GDM1 (cell line): ENCODE results near the gene ABLIM3.

Source experiments
- DNase-seq: peaks from one replicate; lab custom pipeline; 2025; lab: John Stamatoyannopoulos, UW

Gene ABLIM3

GRCh38 chr5:149141224-149141956 lies at the start of gene ABLIM3:
ABLIM3 (plus strand) TSS chr5:149141493; CDS start chr5:149142096, 603 bp downstream.
- DNase-seq, result peak; percentile 40

DNA sequence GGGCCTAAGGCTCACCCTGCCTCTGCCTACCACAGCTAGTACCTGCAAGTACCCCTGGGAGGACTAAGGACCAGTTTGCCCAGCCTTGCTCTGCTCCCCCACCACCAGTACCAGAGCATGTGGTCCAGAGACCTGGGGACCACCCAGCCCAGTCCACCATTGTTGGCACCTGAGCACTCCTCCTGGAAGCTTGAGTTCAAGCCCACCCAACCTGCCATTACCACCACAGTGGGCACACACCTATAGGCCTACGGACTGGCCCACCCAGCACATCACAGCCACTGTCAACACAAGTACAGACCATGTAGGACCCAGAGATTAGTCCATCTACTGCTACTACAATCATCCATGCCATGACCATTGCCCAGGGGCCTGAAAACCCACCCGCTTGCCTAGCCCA lies 47.7 kb upstream of the ABLIM3 start:
- DNase-seq, result no peak

GRCh38 chr5:149094996-149095395 lies 46.3 kb upstream of the ABLIM3 start:
- DNase-seq, result no peak

DNA sequence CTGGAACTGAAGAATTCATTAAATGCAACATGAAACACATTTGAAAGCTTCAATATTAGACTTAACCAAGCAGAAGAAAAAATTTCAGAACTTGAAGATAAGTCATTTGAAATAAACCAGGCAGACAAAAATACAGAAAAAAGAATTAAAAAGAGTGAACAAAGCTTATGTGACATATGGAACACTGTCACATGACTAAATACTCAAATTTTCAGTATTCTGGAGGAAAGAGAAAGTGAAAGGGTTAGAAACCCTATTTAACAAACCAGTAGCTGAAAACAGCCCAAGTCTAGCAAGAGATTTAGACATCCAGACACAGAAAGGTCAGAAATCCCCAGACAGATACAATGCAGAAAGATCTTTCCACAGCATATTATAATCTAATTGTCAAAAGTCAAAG lies 41.4 kb upstream of the ABLIM3 start:
- DNase-seq, result no peak

GRCh38 chr5:149100331-149100730 lies 41.0 kb upstream of the ABLIM3 start:
- no peak for DNase-seq

DNA sequence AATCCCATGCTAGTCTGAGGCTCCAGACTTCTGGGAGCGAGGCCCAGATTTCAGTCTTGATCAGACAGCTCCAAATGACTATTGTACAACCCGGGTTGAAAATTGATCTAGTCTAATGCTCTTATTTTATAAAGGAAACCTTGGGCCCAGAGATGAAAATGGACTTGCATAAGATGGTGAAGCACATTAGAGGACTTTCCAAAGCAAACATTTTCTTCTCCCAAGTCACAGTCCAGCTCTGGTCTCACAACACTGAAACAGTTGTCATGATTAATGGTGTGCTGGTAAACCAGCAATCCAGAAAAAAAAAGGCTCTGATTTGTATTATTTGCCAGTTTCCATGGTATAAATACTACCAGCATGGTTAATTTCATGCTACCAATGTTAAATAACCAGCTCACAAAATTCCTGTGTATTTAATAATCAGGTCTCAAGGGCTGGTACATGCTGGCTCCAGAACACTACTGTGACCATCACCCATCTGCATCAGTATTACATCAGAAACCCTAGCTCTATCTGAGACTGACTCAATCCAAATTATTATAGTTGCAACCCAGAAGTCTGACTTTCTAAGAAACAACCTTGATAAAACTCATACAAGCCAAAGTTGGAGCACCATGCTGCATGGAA lies 32.5 kb upstream of the ABLIM3 start:
- DNase-seq, result no peak

DNA sequence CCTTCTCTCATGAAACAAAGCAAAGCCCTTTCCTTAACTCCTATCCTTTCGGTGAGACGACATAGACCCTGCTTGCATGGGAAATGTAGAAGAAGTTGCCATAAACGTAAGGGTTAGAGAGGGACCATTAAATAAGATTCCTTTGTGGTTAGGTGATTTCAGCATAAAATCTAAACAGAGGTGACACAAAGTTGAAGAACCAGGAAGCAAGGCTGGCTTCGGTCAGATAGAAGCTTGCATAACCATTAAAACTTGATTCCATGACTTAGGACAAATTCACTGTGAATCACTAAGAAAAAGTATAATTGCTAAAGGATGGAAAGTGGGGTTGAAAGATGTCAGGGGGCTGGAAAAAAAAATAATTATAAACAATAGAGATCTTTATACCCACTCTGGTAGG lies 30.9 kb upstream of the ABLIM3 start:
- DNase-seq, result no peak

DNA sequence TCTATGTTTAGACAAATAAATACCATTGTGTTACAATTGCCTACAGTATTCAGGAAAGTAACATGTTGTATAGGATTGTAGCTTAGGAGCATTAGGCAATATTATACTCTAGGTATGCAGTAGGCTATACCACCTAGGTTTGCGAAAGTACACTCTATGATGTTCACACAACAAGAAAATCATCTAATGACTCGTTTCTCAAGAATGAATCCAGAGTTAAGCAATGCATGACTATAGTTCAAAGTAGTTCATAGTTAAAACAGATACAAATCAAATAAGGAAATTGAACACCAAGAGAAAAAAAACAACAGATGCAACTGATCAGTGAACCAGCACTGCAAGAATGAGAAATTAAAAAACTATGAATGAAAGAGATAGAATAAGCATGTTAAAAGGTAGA lies 27.6 kb upstream of the ABLIM3 start:
- no peak for DNase-seq

GRCh38 chr5:149114403-149115312 lies 26.6 kb upstream of the ABLIM3 start:
- DNase-seq, result peak; percentile 85

DNA sequence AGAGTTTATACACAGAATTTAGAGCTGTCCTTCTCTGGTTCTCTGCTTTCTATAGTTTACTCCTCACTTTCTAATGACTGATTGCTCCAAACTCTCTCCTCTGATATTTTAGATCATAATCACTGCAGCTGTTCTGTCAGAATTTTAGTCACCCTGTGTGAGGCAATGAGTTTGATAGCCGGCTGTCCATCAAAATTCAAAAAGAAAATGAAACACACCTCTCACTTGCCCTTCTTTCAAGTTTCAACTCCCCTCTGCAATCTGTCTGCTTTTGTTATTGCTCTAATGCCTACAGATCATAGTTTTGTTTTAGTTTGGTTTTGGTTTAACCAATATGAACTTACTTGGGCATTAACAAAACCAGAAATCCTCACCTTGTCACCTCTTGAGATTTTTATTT lies 23.3 kb upstream of the ABLIM3 start:
- DNase-seq, result no peak

GRCh38 chr5:149118463-149118862 lies 22.8 kb upstream of the ABLIM3 start:
- no peak for DNase-seq

DNA sequence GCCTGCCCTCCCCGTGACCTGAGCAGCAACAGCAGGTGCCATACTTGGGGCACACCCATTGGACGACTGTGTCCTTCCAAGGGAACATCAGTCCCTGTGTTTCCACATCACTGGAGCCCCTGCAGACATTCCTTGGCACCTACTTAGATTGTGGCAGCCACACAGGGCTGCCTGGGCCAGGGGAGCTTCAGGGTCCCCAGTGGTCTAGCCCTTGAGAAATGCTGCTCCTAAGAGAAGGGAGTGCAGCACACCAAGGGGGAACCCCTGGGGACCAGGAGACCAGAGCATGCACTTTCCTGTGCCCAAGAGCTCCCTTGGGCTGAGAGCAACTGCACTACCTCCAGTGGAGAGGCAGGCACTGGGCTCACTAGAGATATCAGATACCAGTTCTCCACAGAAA lies 20.1 kb upstream of the ABLIM3 start:
- no peak for DNase-seq

DNA sequence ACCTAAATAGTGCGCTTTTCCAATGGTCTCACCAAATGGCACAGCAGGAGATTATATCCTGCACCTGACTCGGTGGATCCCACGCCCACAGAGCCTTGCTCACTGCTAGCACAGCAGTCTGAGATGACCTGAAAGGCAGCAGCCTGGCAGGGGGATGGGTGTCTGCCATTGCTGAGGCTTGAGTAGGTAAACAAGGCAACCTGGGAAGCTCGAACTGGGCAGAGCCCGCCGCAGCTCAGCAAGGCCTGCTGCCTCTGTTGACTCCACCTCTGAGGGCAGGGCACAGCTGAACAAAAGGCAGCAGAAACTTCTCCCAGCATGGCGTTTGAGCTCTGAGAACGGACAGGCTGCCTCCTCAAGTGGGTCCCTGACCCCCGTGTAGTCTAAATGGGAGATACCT lies 18.1 kb upstream of the ABLIM3 start:
- DNase-seq, result no peak

DNA sequence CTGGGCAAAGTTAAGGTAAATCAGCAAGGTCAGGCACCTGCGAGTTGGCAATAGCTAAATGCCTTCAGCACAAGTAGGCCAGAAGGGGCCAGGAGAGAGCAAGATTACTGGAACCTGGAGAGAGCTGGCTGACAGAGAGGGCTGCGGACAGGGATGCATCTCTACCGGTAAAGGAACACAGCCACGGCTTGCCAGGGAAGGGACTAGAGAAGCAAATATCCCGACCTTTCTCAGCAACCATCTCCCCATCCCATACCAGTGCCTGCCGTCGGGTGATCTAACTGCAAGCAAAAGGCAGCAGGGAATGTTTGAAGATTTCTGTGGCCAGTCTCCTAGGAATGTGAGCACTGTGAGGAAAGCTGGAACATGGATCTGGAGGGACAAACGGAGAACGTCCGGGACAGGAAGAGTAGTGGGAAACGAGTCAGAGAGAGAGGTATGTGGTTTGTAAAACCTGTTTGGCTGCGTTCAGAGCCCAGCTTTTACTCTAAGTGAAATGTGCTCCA lies 15.9 kb upstream of the ABLIM3 start:
- DNase-seq, result no peak

GRCh38 chr5:149126906-149127305 lies 14.4 kb upstream of the ABLIM3 start:
- DNase-seq, result no peak

- DNase-seq, result no peak
Measured at GRCh38 chr5:149127394-149127955, 13.8 kb upstream of the ABLIM3 start.

GRCh38 chr5:149128023-149128875 lies 13.0 kb upstream of the ABLIM3 start:
- peak; percentile 24 for DNase-seq

- no peak for DNase-seq
Measured at GRCh38 chr5:149129181-149129580, 12.1 kb upstream of the ABLIM3 start.

DNA sequence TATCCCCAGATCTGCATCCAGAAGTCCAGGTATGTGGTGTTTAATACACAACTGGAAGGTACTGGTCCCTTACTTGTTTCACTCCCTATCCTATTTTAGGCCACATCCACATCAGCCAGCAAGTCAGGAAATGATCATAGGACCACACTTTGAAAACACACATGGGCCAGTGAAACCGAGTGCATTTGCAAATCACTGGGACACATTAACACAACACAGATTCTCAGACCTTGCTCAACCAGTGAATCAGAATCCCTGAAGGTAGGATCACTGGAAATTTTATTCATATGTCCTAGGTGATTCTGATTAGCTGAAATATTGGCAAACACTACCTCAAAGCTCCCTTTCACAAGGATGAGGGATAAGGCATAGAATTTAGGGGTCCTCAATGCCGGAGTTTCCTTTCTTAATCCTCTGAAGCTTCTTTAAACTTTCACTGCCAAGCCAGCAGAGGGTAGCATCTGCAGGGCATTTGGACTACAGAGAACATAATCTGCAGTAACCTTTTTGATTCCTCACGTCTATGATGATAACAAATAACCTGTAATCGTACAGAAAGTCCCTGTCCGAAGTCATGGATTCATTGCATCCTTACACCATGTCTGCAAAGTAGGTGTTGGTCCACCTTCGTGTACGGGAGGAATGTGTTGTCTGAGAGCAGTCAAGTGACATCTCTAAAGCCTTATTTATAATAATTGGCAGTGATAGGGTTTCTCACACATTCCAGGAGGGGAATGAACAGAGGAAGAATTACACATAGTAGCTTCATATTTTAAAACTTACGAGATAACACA lies 11.0 kb upstream of the ABLIM3 start:
- no peak for DNase-seq

GRCh38 chr5:149132474-149132873 lies 8.8 kb upstream of the ABLIM3 start:
- DNase-seq, result no peak
